Measurements from ENCODE around the gene ILKAP.

The ILKAP gene

DNA sequence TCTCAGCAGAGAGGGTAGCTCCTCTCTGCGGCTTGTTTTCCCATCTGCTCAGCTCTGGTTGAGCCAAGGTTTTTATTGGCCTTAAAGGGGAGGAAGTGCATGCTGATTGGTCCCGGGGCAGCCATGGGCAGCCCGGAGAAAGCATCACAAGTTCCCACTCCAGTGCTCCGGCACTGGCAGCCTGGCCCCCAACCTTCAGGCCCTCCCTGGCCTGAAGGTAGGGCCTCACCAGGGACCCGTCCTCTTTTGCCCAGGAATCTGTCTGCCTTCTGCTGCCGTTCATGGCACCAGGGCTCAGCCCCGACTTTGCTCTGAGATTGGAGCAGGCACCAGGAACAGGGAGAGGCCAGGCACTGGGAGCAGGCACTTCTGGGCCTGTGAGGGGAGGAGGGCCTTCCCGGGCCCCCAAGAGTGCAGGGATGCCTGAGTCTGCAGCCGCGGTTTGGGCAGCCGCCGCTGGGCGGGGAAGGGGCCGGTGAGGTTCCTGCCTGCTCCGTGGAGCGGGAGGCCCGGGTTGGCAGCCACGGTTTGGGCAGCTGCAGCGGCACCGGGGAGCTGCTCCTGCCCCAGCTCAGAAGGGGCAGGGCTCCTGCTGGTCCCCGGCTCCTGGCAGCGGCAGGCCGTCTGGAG lies 17.5 kb upstream of the ILKAP start:
- H3K27me3 ChIP-seq, result peaks cover 0 to 12% of the 10 kb centered on the region in 2 donors
- no peaks in the 10 kb centered on the region for H3K9me3 ChIP-seq
- TF ChIP-seq, protein P1, sequence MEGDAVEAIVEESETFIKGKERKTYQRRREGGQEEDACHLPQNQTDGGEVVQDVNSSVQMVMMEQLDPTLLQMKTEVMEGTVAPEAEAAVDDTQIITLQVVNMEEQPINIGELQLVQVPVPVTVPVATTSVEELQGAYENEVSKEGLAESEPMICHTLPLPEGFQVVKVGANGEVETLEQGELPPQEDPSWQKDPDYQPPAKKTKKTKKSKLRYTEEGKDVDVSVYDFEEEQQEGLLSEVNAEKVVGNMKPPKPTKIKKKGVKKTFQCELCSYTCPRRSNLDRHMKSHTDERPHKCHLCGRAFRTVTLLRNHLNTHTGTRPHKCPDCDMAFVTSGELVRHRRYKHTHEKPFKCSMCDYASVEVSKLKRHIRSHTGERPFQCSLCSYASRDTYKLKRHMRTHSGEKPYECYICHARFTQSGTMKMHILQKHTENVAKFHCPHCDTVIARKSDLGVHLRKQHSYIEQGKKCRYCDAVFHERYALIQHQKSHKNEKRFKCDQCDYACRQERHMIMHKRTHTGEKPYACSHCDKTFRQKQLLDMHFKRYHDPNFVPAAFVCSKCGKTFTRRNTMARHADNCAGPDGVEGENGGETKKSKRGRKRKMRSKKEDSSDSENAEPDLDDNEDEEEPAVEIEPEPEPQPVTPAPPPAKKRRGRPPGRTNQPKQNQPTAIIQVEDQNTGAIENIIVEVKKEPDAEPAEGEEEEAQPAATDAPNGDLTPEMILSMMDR (IDR thresholded peaks at IDR 0.05), result no peak
- H3K4me1 ChIP-seq, result peaks cover 0 to 5% (median 3%) of the 10 kb centered on the region in 4 donors
- H3K36me3 ChIP-seq, result no peaks in the 10 kb centered on the region
- peak overlapping the region in 1 of 2 donors; percentile 36 for H3K4me3 ChIP-seq
- DNase-seq, result no peak
- peak overlapping the region in 1 of 2 donors; percentile 68 for H3K27ac ChIP-seq
- intact Hi-C loops (cut with DNase I; ENCODE audit: low total_unique reads), result no loop called here

DNA sequence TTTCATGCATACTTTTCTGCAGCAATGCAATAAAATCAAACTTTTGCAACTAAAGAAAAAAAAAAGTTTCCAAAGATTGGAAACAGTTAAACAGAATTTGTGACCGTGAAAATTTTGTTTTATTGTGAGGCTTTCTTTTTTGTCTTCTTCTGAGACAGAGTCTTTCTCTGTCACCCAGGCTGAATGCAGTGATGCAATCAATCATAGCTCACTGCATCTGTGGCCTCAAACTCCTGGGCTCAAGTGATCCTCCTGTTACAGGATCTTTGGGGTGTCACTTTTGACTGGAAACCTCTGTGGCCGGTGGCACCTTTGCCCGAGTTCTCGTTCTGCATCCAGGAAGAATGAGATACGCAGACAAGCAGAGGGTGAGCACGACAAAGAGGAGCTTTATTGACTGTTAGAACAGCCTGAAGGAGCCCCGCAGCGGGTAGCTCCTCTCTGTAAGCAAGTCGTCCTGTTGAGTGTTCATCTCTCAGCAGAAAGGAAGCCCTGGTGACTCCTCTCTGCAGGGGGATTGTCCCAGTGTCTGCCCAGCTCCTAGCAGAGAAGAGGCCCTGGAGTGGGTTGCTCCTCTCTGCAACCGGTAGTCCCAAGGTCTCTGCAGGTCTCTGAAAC lies 16.9 kb upstream of the ILKAP start:
- H3K27ac ChIP-seq, result peak overlapping the region in 1 of 2 donors; percentile 68

DNA sequence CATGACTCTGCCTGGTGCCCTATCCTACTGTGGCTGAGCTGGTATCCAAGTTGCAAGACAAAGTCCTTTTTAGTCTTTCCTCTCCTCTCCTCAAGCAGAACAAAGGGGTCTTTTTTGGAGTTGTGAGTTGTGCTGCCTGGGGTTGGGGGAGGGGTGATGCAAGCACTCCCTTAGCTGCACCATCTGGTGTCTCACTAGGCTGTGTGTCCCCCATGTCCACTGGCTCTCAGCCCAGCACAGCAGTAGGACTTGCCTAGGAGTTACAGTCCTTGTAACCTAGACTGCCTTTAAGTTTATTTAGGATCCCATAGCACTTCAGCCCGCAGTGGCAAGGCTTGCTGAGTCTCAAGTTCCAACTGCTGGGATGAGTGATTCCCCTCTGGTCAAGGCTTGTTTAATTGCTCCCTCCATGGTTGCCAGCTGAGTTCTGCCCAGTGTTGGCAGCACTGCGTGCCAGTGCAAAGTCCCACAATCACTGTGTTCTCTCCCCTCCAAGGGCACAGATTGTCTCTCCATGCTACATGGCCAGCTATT lies 13.2 kb upstream of the ILKAP start:
- no peak for DNase-seq
- Histone ChIP-seq H3K27me3 (peaks cover 0 to 20% of the 10 kb centered on the region in 2 donors), H3K9me3 (no peaks in the 10 kb centered on the region), H3K36me3 (no peaks in the 10 kb centered on the region), H3K4me1 (no peaks in the 10 kb centered on the region), H3K4me3 (no peak overlapping the region), H3K27ac (no peak overlapping the region)
- TF ChIP-seq, protein P1 (IDR thresholded peaks at IDR 0.05), result no peak
- intact Hi-C loops (cut with DNase I; ENCODE audit: low total_unique reads), result no loop called here

More for the DNA sequence above, 16.9 kb upstream of the ILKAP start:
- TF ChIP-seq, protein P1 (IDR thresholded peaks at IDR 0.05), result no peak
- DNase-seq, result no peak
- intact Hi-C loops (cut with DNase I; ENCODE audit: low total_unique reads), result no loop called here
- H3K36me3 ChIP-seq, result no peaks in the 10 kb centered on the region
- H3K27me3 ChIP-seq, result peaks cover 0 to 18% of the 10 kb centered on the region in 2 donors
- no peak overlapping the region for H3K4me3 ChIP-seq
- H3K4me1 ChIP-seq, result no peaks in the 10 kb centered on the region
- no peaks in the 10 kb centered on the region for H3K9me3 ChIP-seq

DNA sequence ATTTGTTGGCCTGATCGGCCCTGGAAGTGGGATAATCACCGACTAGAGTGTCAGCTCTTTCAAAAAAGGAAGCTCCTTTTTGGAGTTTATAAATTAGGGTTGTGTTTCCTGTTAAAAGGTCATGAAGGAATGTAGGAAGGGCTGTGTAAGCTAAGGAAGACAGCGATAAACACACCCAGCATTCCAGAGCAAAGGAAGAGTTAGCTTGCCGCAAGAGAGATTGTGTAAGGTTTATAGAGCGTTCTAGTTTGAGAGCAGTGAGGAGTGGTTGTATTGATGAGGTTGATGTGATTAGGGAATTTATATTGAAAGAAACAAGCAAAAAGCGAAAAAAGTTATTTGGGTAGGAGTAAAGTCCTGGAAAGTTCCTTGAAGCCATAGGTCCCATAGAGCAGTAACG lies 3.5 kb upstream of the ILKAP start:
- intact Hi-C loops (cut with DNase I; ENCODE audit: low total_unique reads), result no loop called here
- H3K36me3 ChIP-seq, result no peaks in the 10 kb centered on the region
- no peak for DNase-seq
- H3K27me3 ChIP-seq, result no peaks in the 10 kb centered on the region
- no peaks in the 10 kb centered on the region for H3K9me3 ChIP-seq
- H3K27ac ChIP-seq, result no peak overlapping the region
- TF ChIP-seq, protein P1 (IDR thresholded peaks at IDR 0.05), result no peak
- no peak overlapping the region for H3K4me3 ChIP-seq
- peaks cover 0 to 13% (median 7%) of the 10 kb centered on the region in 4 donors for H3K4me1 ChIP-seq

DNA sequence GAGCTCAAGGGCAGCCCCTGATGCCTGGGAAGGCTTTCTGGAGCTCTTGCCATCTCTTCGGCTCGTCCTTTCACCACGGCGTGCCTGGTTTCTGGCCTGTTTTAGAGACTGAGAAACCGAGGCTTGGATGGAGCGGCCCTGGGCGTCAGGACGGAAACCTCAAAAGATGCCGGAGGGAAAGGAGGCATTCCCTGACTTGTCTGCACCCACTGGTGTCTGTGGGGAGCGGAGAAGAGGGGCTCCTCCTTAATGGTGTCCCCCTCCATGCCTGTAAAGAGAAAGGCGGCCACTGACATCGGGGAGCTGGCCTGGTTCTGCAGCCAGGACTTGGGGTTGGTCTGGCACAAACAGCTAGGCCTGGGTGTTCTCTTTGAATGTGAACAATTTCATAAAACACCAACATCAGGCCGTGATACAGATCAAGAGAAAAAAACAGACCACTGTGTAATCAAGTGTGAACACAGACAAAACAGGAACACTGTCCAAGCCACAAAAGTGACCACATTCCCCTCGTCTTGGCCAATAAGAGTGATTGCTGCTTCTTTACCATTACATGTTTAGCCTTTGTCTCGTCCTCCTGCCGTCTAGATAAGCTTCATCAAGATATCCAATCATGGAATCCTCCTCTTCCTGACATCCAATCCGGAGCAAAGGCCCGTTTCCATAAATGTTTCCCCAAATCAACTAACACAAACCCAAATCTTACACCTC lies 633 bp upstream of the ILKAP start:
- H3K27me3 ChIP-seq, result no peaks in the 10 kb centered on the region
- peak in 1 of 2 donors; percentile 68 for DNase-seq
- H3K36me3 ChIP-seq, result no peaks in the 10 kb centered on the region
- intact Hi-C loops (cut with DNase I; ENCODE audit: low total_unique reads), result no loop called here
- TF ChIP-seq, protein P1 (IDR thresholded peaks at IDR 0.05), result no peak
- H3K9me3 ChIP-seq, result no peaks in the 10 kb centered on the region
- H3K4me3 ChIP-seq, result peak overlapping the region; percentile 63 to 94
- H3K27ac ChIP-seq, result peak overlapping the region; percentile 90 to 96
- peaks cover 0 to 36% (median 26%) of the 10 kb centered on the region in 4 donors for H3K4me1 ChIP-seq

Measured in tibial artery (tissue), 4 donors.